HG03565 (cell line): Measurements from ENCODE around the gene RNPEP.
"Not testable (repeated sequence)": the region's sequence is repeated elsewhere in the genome, so short reads cannot be mapped to it uniquely, and the experiment has no call there.

Source experiments
- ATAC-seq: cut with Tn5 transposase; IDR thresholded peaks from one replicate; pipeline ENCODE4 v1.9.1; 2021; ENCODE audit warnings: mild to moderate bottlenecking, moderate library complexity; ENCODE audit not compliant: unreplicated experiment

Gene RNPEP

GRCh38 chr1:201982623-201983379 lies at the start of gene RNPEP:
TSS of gene RNPEP (plus strand) at chr1:201982648. CDS start at chr1:201982667, 19 bp downstream.
- peak; percentile 55 for ATAC-seq

- no peak for ATAC-seq
These were observed 48.5 kb upstream of the RNPEP start for GRCh38 chr1:201933840-201934430.

GRCh38 chr1:201937624-201938213 lies 44.7 kb upstream of the RNPEP start:
- ATAC-seq: no peak

GRCh38 chr1:201938440-201939035 lies 43.9 kb upstream of the RNPEP start:
- ATAC-seq: no peak

- ATAC-seq: no peak
These were observed 43.3 kb upstream of the RNPEP start for GRCh38 chr1:201939148-201939547.

- ATAC-seq: no peak
These were observed 42.9 kb upstream of the RNPEP start for GRCh38 chr1:201939574-201939973.

- not testable (repeated sequence) for ATAC-seq
These were observed 42.1 kb upstream of the RNPEP start for GRCh38 chr1:201940316-201940715.

- ATAC-seq: no peak
These were observed 40.9 kb upstream of the RNPEP start for GRCh38 chr1:201941420-201942128.

GRCh38 chr1:201942129-201942495 lies 40.3 kb upstream of the RNPEP start:
- no peak for ATAC-seq

- ATAC-seq: no peak
These were observed 38.4 kb upstream of the RNPEP start for GRCh38 chr1:201944002-201944401.

GRCh38 chr1:201944639-201945038 lies 37.8 kb upstream of the RNPEP start:
- ATAC-seq: no peak

- no peak for ATAC-seq
These were observed 37.3 kb upstream of the RNPEP start for GRCh38 chr1:201945157-201945556.

GRCh38 chr1:201945863-201946223 lies 36.6 kb upstream of the RNPEP start:
- no peak for ATAC-seq

- ATAC-seq: no peak
These were observed 36.1 kb upstream of the RNPEP start, which contains the start of gene LMOD1 for GRCh38 chr1:201946224-201946908. TSS of gene LMOD1 (minus strand) at chr1:201946548. CDS start at chr1:201946340, 208 bp downstream.

- ATAC-seq: no peak
These were observed 34.8 kb upstream of the RNPEP start for GRCh38 chr1:201947697-201948008.

- ATAC-seq: no peak
These were observed 33.0 kb upstream of the RNPEP start for GRCh38 chr1:201949491-201949890.

GRCh38 chr1:201954263-201955008 lies 28.0 kb upstream of the RNPEP start:
- no peak for ATAC-seq

GRCh38 chr1:201955009-201955728 lies 27.3 kb upstream of the RNPEP start, which contains the start of gene TIMM17A:
TSS of gene TIMM17A (plus strand) at chr1:201955503. CDS start at chr1:201955527, 24 bp downstream.
- ATAC-seq: peak; percentile 97

- ATAC-seq: no peak
These were observed 26.7 kb upstream of the RNPEP start for GRCh38 chr1:201955729-201956143.
